ENCODE results near the gene PDE8A. TPM values are rescaled to one million over a fixed set of nuclear protein-coding genes. Genes with fewer than 3 reads are reported as not detected.

PDE8A gene
- total and polyA plus RNA-seq, 2 experiments from 2014 or later = 5.6 to 7.5 TPM

DNA sequence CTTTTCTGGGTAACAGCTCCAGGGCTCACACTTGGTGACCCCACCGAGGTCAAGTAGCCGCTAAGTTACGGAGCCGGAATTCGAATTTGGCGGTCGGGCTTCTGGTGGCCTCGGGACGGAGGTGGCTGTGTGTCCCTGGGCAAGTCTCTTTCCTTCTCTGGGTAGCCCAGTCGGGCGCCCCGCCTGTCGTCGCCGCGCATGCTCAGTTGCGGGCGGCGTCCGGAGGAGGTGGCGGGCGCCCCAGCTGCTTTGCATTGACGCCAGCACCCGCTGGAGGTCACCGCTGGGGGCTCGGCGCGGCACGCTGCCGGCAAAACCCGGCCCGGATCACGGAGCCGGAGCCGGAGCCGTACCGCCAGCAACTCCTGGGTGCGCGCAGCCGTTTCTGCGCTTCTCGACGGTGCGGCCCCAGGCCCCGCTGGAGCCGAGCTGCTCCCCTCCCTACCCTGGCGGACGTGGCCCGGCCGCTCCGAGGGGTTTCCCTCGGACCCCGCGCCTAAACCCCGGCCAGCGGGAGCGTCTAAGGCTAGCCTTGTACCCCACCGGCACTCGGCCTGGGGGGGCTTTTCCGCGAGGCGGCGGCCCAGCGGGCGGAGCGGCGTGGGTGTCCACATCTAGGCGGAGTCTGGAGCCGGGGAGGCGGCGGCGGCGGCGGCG is 474 bp upstream of the PDE8A start:
- peak; percentile 96 for TF ChIP-seq CREB1 (CRISPR knock-in tag; IDR thresholded peaks at IDR 0.05; ENCODE audit: low read depth)
- TF ChIP-seq, protein P1, sequence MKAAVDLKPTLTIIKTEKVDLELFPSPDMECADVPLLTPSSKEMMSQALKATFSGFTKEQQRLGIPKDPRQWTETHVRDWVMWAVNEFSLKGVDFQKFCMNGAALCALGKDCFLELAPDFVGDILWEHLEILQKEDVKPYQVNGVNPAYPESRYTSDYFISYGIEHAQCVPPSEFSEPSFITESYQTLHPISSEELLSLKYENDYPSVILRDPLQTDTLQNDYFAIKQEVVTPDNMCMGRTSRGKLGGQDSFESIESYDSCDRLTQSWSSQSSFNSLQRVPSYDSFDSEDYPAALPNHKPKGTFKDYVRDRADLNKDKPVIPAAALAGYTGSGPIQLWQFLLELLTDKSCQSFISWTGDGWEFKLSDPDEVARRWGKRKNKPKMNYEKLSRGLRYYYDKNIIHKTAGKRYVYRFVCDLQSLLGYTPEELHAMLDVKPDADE (IDR thresholded peaks at IDR 0.05) = peak; percentile 27; the same call in 1 of the 2 replicates
- TF ChIP-seq, protein P2, sequence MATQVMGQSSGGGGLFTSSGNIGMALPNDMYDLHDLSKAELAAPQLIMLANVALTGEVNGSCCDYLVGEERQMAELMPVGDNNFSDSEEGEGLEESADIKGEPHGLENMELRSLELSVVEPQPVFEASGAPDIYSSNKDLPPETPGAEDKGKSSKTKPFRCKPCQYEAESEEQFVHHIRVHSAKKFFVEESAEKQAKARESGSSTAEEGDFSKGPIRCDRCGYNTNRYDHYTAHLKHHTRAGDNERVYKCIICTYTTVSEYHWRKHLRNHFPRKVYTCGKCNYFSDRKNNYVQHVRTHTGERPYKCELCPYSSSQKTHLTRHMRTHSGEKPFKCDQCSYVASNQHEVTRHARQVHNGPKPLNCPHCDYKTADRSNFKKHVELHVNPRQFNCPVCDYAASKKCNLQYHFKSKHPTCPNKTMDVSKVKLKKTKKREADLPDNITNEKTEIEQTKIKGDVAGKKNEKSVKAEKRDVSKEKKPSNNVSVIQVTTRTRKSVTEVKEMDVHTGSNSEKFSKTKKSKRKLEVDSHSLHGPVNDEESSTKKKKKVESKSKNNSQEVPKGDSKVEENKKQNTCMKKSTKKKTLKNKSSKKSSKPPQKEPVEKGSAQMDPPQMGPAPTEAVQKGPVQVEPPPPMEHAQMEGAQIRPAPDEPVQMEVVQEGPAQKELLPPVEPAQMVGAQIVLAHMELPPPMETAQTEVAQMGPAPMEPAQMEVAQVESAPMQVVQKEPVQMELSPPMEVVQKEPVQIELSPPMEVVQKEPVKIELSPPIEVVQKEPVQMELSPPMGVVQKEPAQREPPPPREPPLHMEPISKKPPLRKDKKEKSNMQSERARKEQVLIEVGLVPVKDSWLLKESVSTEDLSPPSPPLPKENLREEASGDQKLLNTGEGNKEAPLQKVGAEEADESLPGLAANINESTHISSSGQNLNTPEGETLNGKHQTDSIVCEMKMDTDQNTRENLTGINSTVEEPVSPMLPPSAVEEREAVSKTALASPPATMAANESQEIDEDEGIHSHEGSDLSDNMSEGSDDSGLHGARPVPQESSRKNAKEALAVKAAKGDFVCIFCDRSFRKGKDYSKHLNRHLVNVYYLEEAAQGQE (IDR thresholded peaks at IDR 0.05; ENCODE audit: unreplicated experiment) = no peak
- Histone ChIP-seq H3K4me1 (ENCODE audit: insufficient read depth) (0 out of 2 replicates have a peak, but pooled peaks cover 8% of the 10 kb centered on the region), H3K9me2 (ENCODE audit: insufficient read depth) (no peaks in the 10 kb centered on the region), H4K20me1 (replicated peaks; ENCODE audit: insufficient read depth) (peaks cover 13% of the 10 kb centered on the region), H3K4me2 (peak overlapping the region; percentile 82), H3K27me3 (ENCODE audit: insufficient read depth) (peaks cover 70% of the 10 kb centered on the region), H3K4me3 (peak overlapping the region; percentile 90), H2AFZ (peak overlapping the region; percentile 86), H3K27ac (ENCODE audit: low read depth) (no peak overlapping the region), H3K79me2 (replicated peaks; ENCODE audit: insufficient read depth) (peaks cover 14% of the 10 kb centered on the region), H3K36me3 (ENCODE audit: insufficient read depth) (no peaks in the 10 kb centered on the region), H3F3A (replicated peaks; ENCODE audit: low read depth) (0 out of 2 replicates have a peak, but pooled peaks cover 3% of the 10 kb centered on the region)
- H3K27me3 Mint-ChIP-seq (ENCODE audit: insufficient read depth, low read depth, poor library complexity) = peaks cover 48% of the 10 kb centered on the region
- H3K4me3 Mint-ChIP-seq = peak overlapping the region; percentile 85
- H3K36me3 Mint-ChIP-seq (ENCODE audit: low read depth) = no peaks in the 10 kb centered on the region; the same call in 2 of the 3 replicates
- H3K4me1 Mint-ChIP-seq = peaks cover 22% of the 10 kb centered on the region
- H3K27ac Mint-ChIP-seq = no peak overlapping the region
- peak; percentile 93 for DNase-seq (ENCODE audit: low spot score)
- no peaks in the 10 kb centered on the region; the same call in 2 of the 3 replicates for H3K9me3 Mint-ChIP-seq
- peak; percentile 62 for ATAC-seq

DNA sequence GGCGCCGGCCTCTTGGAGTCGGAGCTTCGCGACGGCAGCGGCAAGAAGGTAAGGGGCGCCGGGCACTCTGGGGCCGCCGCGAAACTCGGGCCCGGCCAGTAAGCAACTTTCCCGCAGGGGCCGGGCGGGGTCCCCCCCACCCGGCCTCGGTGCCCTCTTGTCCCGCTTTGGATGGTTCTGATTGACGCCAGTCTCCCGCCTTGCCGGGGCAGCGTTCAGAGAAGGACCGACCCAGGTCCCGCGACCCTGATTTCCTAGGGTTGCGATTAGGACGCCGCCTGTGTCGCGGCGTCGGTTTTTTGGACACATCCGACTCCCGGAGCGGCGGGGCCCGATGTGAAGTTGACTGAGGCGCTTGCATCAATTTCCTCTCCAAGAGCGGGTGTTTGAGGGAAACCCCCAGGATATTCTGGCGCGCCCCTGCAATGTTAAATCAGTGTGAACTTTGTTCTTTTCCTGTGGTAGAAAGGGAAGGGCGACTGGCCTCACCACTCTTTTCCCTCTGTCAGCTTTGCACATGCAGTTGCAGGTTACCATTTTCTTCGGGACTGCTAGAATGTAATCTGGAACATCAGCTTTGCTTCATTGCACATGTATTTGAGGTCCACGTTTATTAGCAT is 755 bp downstream of the PDE8A start:
- ATAC-seq (no peak), DNase-seq (ENCODE audit: low spot score) (peak; percentile 63)
- H3K27me3 Mint-ChIP-seq (ENCODE audit: insufficient read depth, low read depth, poor library complexity) = peaks cover 43% of the 10 kb centered on the region
- Histone ChIP-seq H3K79me2 (replicated peaks; ENCODE audit: insufficient read depth) (peaks cover 14% of the 10 kb centered on the region), H2AFZ (peak overlapping the region; percentile 81; the same call in 1 of the 2 replicates), H3K4me1 (ENCODE audit: insufficient read depth) (0 out of 2 replicates have a peak, but pooled peaks cover 8% of the 10 kb centered on the region), H4K20me1 (replicated peaks; ENCODE audit: insufficient read depth) (peaks cover 13% of the 10 kb centered on the region), H3K36me3 (ENCODE audit: insufficient read depth) (no peaks in the 10 kb centered on the region), H3K27ac (ENCODE audit: low read depth) (no peak overlapping the region), H3F3A (replicated peaks; ENCODE audit: low read depth) (0 out of 2 replicates have a peak, but pooled peaks cover 3% of the 10 kb centered on the region), H3K4me2 (peak overlapping the region; percentile 77), H3K27me3 (ENCODE audit: insufficient read depth) (peaks cover 64% of the 10 kb centered on the region), H3K9me2 (ENCODE audit: insufficient read depth) (no peaks in the 10 kb centered on the region), H3K4me3 (peak overlapping the region; percentile 90)
- H3K4me3 Mint-ChIP-seq = peak overlapping the region; percentile 80
- H3K4me1 Mint-ChIP-seq = peaks cover 22% of the 10 kb centered on the region
- TF ChIP-seq CREB1 (CRISPR knock-in tag; IDR thresholded peaks at IDR 0.05; ENCODE audit: low read depth) (no peak), EZH2phosphoT487 (IDR thresholded peaks at IDR 0.05; ENCODE audit: unreplicated experiment) (peak; percentile 43), EZH2 (IDR thresholded peaks at IDR 0.05; ENCODE audit: low read depth, unreplicated experiment) (peak; percentile 79)
- no peaks in the 10 kb centered on the region; the same call in 2 of the 3 replicates for H3K36me3 Mint-ChIP-seq (ENCODE audit: low read depth)
- H3K9me3 Mint-ChIP-seq = no peaks in the 10 kb centered on the region; the same call in 2 of the 3 replicates
- H3K27ac Mint-ChIP-seq = no peak overlapping the region
